Epithelial cell of esophagus (primary cell): ENCODE measurements around the gene AOAH.

ENCODE experiments used
- DNase-seq: peaks from one replicate; pipeline ENCODE4 v3.0.0; 2010; ENCODE audit warnings: low read depth
- H3K4me3 ChIP-seq: 2 replicates; pipeline ENCODE4 v1.5.1; 2011; ENCODE audit warnings: mild to moderate bottlenecking, low read length, control low read depth
- CTCF ChIP-seq: IDR thresholded peaks from 2 replicates; pipeline ENCODE4 v1.5.1; 2011; ENCODE audit warnings: low read depth, mild to moderate bottlenecking, low read length, control low read depth, inconsistent platforms; ENCODE audit not compliant: insufficient read depth; ENCODE audit errors: missing control alignments

The AOAH gene, protein sequence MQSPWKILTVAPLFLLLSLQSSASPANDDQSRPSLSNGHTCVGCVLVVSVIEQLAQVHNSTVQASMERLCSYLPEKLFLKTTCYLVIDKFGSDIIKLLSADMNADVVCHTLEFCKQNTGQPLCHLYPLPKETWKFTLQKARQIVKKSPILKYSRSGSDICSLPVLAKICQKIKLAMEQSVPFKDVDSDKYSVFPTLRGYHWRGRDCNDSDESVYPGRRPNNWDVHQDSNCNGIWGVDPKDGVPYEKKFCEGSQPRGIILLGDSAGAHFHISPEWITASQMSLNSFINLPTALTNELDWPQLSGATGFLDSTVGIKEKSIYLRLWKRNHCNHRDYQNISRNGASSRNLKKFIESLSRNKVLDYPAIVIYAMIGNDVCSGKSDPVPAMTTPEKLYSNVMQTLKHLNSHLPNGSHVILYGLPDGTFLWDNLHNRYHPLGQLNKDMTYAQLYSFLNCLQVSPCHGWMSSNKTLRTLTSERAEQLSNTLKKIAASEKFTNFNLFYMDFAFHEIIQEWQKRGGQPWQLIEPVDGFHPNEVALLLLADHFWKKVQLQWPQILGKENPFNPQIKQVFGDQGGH

GRCh38 chr7:36723951-36724664, at the start of gene AOAH:
AOAH (minus strand) TSS chr7:36724494; CDS start chr7:36724148, 346 bp downstream.
- no peak within 1 kb of the TSS for H3K4me3 ChIP-seq
- peak; percentile 7 for DNase-seq
- no peak for TF ChIP-seq CTCF

- no peak for DNase-seq
- no peak overlapping the region for H3K4me3 ChIP-seq
- TF ChIP-seq CTCF, result no peak
These were observed 42.2 kb upstream of the AOAH start for GRCh38 chr7:36766451-36766850.

DNA sequence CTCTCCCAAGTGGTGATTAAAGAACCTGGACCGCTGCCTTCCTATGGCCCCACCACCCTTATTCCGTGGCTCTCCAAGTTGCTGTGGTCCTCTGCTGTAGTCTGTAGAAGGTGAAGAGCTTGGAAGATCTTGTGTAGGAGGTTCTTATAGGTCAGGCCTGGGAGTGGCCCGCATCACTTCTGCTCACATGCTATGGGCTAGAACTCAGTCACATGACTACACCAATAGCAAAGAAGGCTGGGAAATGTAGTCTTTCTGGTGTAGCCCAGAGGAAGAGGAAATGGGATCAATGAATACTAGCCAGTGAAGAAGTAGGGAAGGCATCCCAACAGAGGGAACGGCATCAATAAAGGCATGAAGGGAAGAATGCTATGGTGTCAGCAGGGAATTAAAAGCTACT, 41.3 kb upstream of the AOAH start:
- DNase-seq, result no peak
- no peak for TF ChIP-seq CTCF

DNA sequence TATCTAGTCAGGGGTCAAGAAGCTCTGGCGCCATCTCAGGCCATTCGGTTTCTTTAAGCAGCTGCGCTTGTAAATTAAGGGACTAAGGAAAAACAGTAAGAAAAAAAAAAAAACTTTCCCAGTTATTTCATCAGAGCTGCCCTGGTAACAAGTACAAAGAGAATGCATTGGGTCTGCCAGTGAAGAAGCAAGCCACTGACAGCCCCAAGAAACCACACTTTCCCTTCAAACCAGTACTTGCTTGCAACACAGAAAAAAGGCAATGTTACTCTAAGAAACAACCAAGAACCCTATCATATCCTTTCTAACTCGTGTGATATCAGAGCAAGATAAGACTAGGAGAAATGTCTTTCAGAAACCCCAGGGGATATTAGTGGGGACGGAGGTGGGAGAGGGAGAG, 40.6 kb upstream of the AOAH start:
- DNase-seq, result no peak
- no peak for TF ChIP-seq CTCF
- no peak overlapping the region for H3K4me3 ChIP-seq

More for the DNA sequence above, 41.3 kb upstream of the AOAH start:
- no peak overlapping the region for H3K4me3 ChIP-seq

DNA sequence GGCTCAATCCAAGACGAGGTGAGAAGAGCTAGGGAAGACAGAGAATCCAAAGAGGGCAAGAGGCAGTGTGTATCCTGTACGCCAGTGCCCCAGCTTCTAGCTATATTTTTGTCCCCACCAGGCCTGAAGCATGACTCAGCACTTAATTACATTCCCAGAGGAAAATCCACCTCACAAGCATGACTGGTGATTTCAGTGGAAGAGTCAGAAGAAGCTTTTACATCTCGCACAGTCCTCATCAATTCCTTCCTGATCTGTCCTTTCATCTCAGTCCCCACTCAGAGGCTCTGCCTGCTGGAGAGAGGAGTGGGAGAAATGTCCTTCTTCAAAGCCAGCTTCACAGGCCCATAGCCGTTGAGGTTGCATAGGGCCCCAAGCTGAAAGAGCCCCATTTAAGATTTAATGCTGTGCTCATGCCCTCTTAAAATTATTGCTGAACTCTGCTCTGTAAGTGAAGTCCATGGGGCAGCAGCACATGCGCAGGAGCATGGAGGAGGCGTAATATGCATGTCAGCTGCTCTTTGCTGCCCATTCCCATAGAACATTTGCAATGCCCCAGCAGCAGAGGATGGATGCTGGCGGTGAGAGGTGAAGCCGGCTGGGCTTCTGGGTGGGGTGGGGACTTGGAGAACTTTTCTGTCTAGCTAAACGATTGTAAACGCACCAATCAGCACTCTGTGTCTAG, 39.0 kb upstream of the AOAH start:
- no peak for TF ChIP-seq CTCF
- peak; percentile 11 for DNase-seq
- H3K4me3 ChIP-seq, result no peak overlapping the region

DNA sequence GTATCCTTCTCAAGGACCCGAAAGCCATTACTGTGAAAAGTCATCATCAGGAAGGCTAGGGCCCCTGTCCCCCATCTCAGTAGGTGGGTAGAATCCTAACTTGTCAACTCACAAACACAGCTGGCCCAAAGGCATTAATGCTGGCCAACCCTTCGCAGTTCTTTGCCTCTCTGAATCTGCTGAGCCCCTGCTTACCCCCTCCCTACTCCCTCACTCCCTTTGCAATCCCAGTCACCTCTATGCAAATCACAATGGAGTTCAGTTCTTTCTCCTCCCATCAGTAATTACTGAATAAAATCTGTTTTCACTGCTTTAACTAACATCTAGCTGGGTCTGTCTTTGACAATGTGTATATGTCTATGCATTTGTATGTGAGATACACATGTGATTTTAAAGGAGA, 38.1 kb upstream of the AOAH start:
- no peak for DNase-seq
- no peak for TF ChIP-seq CTCF

More for the DNA sequence above, 38.1 kb upstream of the AOAH start:
- H3K4me3 ChIP-seq, result no peak overlapping the region
